Renal pelvis (tissue), 4 donors: Measurements from ENCODE around the gene YPEL1. TPM values are rescaled to one million over a fixed set of nuclear protein-coding genes. Genes with fewer than 3 reads are reported as not detected.
"Not testable (repeated sequence)": the region's sequence is repeated elsewhere in the genome, so short reads cannot be mapped to it uniquely, and the experiment has no call there.

Experiments
- DNase-seq: peaks from one replicate; pipeline ENCODE4 v3.0.0-alpha.2; 2013
- polyA plus RNA-seq, 3 donors: library from polyadenylated mRNA; unstranded; fragments of 120-200 nt; gene quantifications; one replicate each; pipeline ENCODE4 v1.2.1, GENCODE V29; 2013; ENCODE audit not compliant: insufficient read length in 3 of 3

YPEL1 gene
- polyA plus RNA-seq, 3 donors: 13.9 to 17.0 (median 16.3) TPM

DNA sequence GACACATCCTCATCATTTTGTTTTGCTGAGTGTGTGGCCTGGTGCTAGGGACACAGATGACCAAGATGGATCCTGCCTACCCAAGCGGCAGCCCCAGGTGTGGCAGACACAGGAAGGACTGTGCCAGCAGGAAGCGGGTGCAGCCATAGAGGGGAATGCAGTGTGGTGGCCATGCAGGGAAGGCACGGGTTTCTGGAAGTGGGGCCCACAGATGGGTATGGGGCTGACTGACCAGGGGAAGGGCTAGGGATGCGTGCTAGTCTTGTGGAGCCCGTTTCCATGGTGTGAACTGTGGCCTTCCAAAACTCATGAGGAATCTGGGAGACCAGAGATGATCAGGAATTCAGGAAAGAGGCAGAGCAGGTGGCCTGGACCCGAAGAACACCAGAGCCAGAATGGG lies 33.5 kb downstream of the YPEL1 start:
- DNase-seq: no peak

- DNase-seq: no peak
These were observed 34.1 kb downstream of the YPEL1 start for GRCh38 chr22:21701384-21701971.

DNA sequence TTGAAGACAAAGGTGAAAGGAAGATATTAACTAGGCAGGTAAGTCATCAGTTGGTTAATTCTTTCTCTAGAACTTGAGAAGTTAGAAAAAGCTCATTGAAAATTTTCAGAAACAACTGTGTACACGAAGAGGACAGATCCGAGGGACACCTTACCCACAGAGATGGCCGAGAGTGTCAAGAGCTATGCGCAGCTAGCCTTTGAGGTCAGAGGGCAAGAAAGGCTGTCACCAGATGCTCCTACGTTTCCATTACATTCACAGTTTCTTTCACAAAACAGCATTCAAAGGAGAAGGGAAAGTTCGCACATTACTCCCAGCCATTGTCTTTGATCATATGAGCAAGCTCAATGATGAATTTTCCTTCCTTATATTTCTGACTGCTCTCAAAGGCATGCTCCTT lies 34.8 kb downstream of the YPEL1 start:
- DNase-seq: no peak

DNA sequence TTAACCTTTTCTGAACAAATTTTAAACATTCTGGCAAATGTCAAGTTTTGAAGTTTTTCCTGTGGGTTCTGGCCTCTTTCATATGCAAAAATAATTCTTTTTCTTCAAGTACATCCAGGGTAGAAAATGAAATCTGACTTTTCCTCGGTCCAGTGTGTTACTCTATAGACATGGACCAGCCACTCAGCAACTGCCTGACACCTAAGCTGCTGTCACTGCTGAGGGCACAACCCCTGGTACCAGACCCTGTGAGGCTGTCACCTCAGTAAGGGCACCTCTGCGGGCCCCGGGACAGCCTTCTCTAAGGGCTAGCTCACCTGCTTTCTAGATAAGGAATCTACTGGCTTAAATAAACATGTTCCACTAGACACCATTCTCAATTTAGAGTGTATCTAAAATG lies 36.0 kb downstream of the YPEL1 start:
- DNase-seq: no peak

DNA sequence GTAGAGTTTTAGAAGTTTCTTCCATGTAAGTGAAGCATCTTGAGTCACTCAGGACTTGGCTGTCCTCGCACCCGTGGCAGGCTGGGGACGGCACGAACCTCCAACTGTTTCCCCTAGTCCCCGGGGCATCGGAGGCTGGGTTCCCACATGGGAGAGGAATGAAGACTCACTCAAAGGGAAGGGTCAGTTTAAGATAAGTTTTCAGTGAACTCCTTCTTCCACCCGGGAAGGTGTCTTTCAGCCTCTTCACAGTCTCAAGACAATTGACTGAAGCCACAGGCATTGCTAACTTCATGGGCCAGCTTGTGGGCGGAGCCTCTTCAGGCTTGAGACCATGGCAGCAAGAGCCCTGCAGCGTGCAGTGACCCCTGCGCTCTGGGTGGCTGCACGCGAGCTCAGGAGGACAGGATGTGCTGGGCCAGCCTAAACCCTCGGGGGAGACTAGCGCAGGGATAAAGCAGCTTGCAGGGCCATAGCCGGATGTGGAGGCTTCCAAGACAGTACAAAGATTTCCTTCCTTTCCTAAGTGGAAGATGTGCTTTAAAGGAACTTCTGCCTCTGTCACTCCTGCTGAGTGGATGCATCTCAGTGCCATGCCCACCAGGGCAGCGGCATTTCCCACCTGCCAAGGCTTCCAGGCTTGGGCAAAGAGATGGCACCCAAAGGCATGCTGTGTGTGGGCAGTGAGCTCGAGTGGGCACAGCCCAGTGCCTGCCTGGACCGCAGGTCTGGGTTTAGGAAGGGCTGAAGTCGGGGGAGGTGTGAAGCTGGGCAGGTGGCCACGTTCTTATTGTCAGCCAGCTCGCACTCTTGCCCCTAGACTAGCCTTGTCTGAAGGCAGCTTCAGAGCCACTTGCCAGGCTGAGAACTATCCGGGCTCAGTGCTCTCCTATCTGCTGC lies 36.9 kb downstream of the YPEL1 start:
- DNase-seq: no peak

GRCh38 chr22:21697880-21698279 lies 37.7 kb downstream of the YPEL1 start:
- DNase-seq: no peak

- no peak for DNase-seq
These were observed 38.4 kb downstream of the YPEL1 start for GRCh38 chr22:21697021-21697771.

DNA sequence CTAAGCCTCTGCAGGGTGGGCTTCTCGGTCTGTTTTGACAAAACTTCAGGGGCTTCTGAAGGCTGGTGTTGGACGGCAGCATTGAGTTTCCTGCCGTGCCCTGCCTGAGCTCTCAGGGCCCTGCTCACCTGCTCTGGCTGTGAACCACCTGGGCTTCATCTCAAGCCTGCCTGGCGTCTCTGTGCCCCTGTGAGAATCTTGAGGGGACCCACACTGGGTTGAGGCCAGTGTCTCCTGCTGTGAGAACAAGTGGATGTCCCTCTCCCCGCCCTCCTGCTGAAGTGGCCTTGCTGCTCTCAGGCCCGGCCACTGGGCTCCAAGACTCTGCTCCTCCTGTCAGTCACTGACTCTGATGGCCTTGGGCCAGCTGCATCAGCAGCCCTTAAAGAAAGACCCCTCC lies 39.5 kb downstream of the YPEL1 start:
- no peak for DNase-seq

- DNase-seq: no peak
These were observed 40.0 kb downstream of the YPEL1 start for GRCh38 chr22:21695430-21696085.

DNA sequence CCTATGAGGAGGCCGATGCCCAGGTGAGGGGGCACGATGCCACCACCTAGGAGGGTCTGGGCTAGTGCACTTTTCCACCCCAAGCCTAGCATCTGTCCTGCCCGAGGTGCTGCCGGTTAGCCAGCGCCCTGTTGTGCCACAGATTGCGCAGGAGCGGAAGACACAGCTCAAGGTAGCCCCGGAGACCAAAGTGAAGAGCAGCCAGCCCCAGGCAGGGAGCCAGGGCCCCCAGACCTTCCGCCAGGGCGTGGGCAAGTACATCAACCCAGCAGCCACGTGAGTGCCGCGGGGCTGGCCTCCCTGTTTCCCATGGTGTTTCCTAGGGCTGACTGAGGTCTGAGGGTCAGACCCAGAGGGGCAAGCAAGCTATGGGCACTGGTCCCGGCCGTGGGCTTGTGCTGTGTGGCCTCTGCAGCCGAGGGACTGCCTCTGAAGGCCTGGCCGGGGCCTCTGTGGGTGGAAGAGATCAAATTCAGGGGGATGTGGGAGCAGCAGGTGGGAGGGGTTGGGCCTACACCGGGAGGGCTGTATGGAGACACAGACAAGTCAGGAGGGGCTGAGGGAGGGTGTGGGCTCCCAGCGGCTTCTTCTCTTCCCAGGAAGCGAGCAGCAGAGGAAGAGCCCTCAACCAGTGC lies 40.7 kb downstream of the YPEL1 start:
- DNase-seq: no peak

- no peak for DNase-seq
These were observed 41.2 kb downstream of the YPEL1 start for GRCh38 chr22:21694394-21694793.

DNA sequence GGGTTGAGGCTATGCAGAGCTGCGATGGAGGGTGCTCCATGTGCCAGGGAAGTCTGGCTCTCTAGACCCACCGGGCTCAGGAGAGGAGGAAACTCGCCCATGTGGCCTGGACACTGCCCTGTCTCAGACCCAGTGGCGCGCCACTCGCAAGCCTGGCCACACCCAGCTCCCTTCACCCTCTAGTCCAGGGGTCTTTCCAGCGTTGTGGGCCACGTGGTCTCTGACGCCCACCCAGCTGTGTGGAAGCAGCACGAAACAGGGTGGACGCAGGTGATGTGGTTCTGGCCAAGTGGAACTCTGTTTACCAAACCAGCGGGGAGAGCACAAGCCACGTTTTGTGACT lies 41.6 kb downstream of the YPEL1 start:
- DNase-seq: no peak

GRCh38 chr22:21693333-21693998 lies 42.1 kb downstream of the YPEL1 start:
- DNase-seq: no peak

GRCh38 chr22:21692856-21693255 lies 42.7 kb downstream of the YPEL1 start:
- not testable (repeated sequence) for DNase-seq

GRCh38 chr22:21691816-21692215 lies 43.8 kb downstream of the YPEL1 start:
- DNase-seq: no peak

DNA sequence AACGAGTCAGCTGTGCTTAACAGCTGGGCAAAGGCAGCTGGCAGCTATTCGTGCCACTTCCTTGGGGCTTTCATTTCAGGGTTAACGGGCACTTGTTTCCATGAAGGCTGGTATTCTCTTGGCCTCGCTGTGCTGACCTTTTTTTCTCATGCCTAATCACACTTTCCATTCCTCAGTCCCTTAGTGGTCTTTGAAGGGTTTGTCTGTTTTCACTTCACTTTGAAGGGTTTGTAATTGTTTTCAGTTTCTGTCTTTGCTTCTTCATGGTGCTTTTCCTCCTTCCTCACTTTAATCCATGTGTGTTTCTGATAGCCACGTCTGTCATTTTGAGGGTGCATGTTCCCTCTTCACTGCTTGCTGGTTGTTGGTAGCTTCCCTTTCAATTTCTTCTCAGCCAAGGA lies 45.2 kb downstream of the YPEL1 start:
- DNase-seq: no peak

DNA sequence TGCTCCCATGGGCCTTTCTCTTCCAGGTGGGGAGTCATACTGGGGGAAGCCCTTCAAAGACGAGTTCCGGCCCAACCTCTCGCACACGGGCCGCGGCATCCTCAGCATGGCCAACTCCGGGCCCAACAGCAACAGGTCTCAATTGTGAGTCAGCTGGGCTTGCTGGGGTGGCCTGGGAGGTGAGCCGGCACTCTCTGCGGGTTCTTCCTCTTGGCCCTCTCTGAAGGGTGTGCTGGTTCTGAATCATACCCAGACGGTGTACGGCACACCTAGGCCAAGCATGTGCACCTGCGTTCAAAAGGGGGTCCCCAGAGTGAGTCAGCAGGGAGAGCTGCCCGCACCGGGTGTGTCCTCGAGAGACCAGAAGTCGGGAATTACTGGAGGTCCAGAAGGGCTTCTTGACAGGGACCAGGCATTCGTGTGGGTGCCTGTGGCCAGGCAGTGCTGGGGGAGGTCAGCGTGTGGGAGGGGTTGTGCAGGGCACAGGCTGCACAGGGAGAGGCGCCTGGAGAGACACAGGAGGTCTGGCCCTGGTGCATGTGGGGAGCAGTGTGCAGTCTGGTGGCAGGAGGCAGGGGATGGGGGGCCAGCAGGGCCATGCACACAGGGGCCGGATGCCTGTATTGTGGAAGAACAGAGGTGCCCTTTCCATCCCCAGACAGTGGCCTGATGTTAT lies 46.8 kb downstream of the YPEL1 start:
- no peak for DNase-seq

GRCh38 chr22:21688341-21688705 lies 47.3 kb downstream of the YPEL1 start:
- DNase-seq: no peak

DNA sequence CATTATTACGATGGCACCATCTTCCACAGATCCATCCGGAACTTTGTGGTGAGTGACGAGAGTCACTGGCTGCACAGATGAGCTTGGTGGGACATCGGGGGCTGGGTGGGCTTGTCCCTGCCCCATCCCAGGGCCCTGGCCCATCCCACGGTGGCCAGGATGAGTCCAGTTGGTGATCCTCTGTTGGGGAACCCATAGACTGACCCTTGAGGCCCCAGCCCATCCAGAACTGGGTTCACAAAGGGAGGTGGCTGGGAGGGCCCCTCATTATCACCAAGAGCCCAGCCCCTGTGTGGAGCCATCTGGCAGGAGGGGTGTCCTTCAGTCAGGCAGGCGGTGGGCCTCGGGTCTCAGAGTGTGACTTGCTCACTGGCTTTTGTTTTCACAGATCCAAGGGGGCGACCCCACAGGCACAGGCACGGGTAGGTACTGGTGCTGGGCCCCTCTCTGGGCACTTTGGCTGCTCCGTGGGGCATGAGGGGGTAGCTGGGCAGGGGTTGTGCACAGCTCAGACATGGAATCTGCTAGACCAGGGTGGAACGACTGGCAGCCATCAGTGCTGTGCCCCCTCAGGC lies 47.8 kb downstream of the YPEL1 start:
- no peak for DNase-seq

DNA sequence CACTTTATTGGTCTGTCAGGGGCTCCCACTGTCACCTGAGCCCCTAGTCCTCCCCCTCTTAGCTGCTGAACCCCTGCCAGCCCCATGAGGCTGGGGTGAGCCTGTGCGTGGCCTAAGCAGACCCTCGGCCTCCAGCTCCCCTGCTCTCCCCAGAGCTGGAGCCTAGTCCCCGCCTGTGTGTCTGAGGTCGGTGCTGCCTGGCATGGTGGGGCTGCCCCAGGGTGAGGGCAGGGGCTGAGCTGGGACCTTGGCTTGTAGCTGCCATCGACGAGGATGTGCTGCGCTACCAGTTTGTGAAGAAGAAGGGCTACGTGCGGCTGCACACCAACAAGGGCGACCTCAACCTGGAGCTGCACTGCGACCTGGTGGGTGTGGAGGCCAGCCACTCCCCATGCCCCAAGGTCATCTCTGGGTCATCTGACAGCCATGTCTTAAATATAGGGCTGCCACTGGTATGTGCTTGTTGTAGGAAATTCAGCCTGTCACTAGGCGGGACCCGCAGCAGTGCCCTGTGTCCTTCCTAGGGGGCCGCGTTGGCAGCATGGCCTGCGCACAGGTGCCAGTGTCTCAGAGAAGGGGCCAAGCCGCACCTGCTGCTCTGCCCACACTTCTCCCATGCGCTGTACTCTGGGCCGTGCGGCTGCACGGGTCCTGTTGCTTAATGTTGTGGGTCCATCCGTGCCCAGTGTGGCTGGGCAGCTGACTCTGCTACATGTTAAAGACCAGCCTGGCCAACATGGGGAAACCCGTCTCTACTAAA lies 48.8 kb downstream of the YPEL1 start:
- DNase-seq: no peak
